K562 (cell line): Measurements from ENCODE around the gene GLIPR2. TPM values are rescaled to one million over a fixed set of nuclear protein-coding genes. Genes with fewer than 3 reads are reported as not detected.

Experiments used
- ATAC-seq: fragments of 200-7000 bp; cut with Tn5 transposase; 3 replicates; pipeline ENCODE4 v1.9.1; 2020; ENCODE audit warnings: moderate library complexity
- BruUV-seq: library from RNA; stranded (reverse); fragments of 400-500 nt; replicated peaks from 2 replicates; lab custom pipeline; 2021; lab: Mats Ljungman, UMichigan
- CTCF ChIA-PET: fragments of 300-600 bp; formaldehyde crosslinking; extraction: SDS; loops from one replicate; lab custom pipeline; 2021; ENCODE audit warnings: low intra/inter-chr PET ratio; lab: Yijun Ruan, JAX
- POLR2A ChIA-PET: fragments of 300-600, 350-650 bp; sonication (Branson Sonifier 250); formaldehyde crosslinking; extraction: SDS; loops from one replicate; lab custom pipeline; 2021; ENCODE audit warnings: antibody characterized with exemption, inconsistent platforms; lab: Yijun Ruan, JAX
- DNase-seq, 4 experiments: peaks; one replicate each; pipeline versions ENCODE4 v3.0.0 to v3.0.0-alpha.2; 2011 to 2018; ENCODE audit warnings: low spot score in 3 of 4, mixed read lengths in 3 of 4; ENCODE audit errors: extremely low read depth in 1 of 4
- FAIRE-seq: peaks from 2 replicates; lab custom pipeline; 2011; peaks lifted over from hg19 to GRCh38; lab: Jason Lieb, UNC
- H2AFZ ChIP-seq: 2 replicates; pipeline ENCODE4 v1.6.0; 2011; ENCODE audit warnings: low read depth, low read length, control low read depth, inconsistent platforms
- H3K27ac ChIP-seq: fragments of 200-600 bp; 3 replicates; pipeline ENCODE4 v1.8.0; 2011; ENCODE audit warnings: low read depth, mild to moderate bottlenecking, control low read depth, inconsistent platforms, low read length, moderate library complexity, mixed read lengths; ENCODE audit errors: extremely low read depth
- H3K27me3 ChIP-seq, 2 experiments: fragments of 300-600 bp in 1 of 2; 2 replicates in 1 of 2; 3 replicates in 1 of 2; pipeline versions ENCODE4 v1.6.0 to v1.8.0; 2011; ENCODE audit warnings: inconsistent platforms in 2 of 2, low read length in 2 of 2, mild to moderate bottlenecking in 1 of 2, mixed read lengths in 1 of 2, moderate library complexity in 1 of 2; ENCODE audit not compliant: control insufficient read depth in 2 of 2, insufficient read depth in 2 of 2
- H3K36me3 ChIP-seq: fragments of 300-600 bp; 3 replicates; pipeline ENCODE4 v1.8.0; 2011; ENCODE audit warnings: mild to moderate bottlenecking, low read length, inconsistent platforms; ENCODE audit not compliant: control insufficient read depth, insufficient read depth
- H3K4me1 ChIP-seq, 2 experiments: fragments of 200-600 bp in 1 of 2; replicated peaks in 1 of 2; 2 replicates in 1 of 2; 3 replicates in 1 of 2; pipeline versions ENCODE4 v1.5.1 to v1.8.0; 2011; ENCODE audit warnings: inconsistent platforms in 2 of 2, low read length in 2 of 2, mild to moderate bottlenecking in 1 of 2, mixed read lengths in 1 of 2, moderate library complexity in 1 of 2; ENCODE audit not compliant: control insufficient read depth in 2 of 2, insufficient read depth in 2 of 2
- H3K4me2 ChIP-seq: 2 replicates; pipeline ENCODE4 v1.6.1; 2011; ENCODE audit warnings: low read length, control low read depth, inconsistent platforms, mixed read lengths; ENCODE audit not compliant: insufficient read depth
- H3K4me3 ChIP-seq: fragments of 200-600 bp; sonication (generic), shearing (Covaris generic); 2 replicates; pipeline ENCODE4 v1.5.1; 2016; ENCODE audit warnings: control low read depth, inconsistent platforms
- H3K79me2 ChIP-seq: fragments of 200-600 bp; 3 replicates; pipeline ENCODE4 v1.8.0; 2011; ENCODE audit warnings: low read length, inconsistent platforms; ENCODE audit not compliant: control insufficient read depth, insufficient read depth
- H3K9ac ChIP-seq, 2 experiments: 2 replicates each; pipeline versions ENCODE4 v1.6.0 to v1.6.1; 2011; ENCODE audit warnings: low read depth in 2 of 2, low read length in 2 of 2, control low read depth in 1 of 2, inconsistent platforms in 1 of 2, mild to moderate bottlenecking in 1 of 2, mixed read lengths in 1 of 2; ENCODE audit not compliant: insufficient read depth in 1 of 2
- H3K9me1 ChIP-seq: one replicate; pipeline ENCODE4 v1.6.0; 2011; ENCODE audit warnings: inconsistent platforms, mild to moderate bottlenecking, low read length, moderate library complexity; ENCODE audit not compliant: control insufficient read depth, insufficient read depth
- H3K9me3 ChIP-seq: replicated peaks from 2 replicates; pipeline ENCODE4 v1.5.1; 2011; ENCODE audit warnings: low read depth, low read length, inconsistent platforms; ENCODE audit not compliant: control insufficient read depth, insufficient read depth
- H4K20me1 ChIP-seq: replicated peaks from 2 replicates; pipeline ENCODE4 v1.6.1; 2011; ENCODE audit warnings: low read length, inconsistent platforms, mixed read lengths; ENCODE audit not compliant: control insufficient read depth, insufficient read depth
- ARNT ChIP-seq, 2 experiments: fragments of 450-650 bp; IDR thresholded peaks; 2 replicates each; pipeline ENCODE4 v1.6.1; 2016; ENCODE audit warnings: mild to moderate bottlenecking in 1 of 2
- BDP1 ChIP-seq: IDR thresholded peaks from 3 replicates; pipeline ENCODE4 v1.6.1; 2011; ENCODE audit not compliant: insufficient read length, insufficient read depth
- CEBPZ ChIP-seq: fragments of 150-350 bp; IDR thresholded peaks from 2 replicates; pipeline ENCODE4 v1.6.1; 2014; ENCODE audit warnings: low read depth, mild to moderate bottlenecking, low read length, borderline replicate concordance
- CHD4 ChIP-seq: fragments of 200-600 bp; sonication (generic); IDR thresholded peaks from 3 replicates; pipeline ENCODE4 v1.6.1; 2012; ENCODE audit warnings: low read depth, mild to moderate bottlenecking, mixed read lengths, low read length, inconsistent platforms; ENCODE audit not compliant: insufficient read depth, insufficient replicate concordance, poor library complexity, severe bottlenecking
- ESRRB ChIP-seq: fragments of 250-450 bp; sonication (Bioruptor Pico); IDR thresholded peaks from 2 replicates; pipeline ENCODE4 v1.5.0; 2020; ENCODE audit warnings: mild to moderate bottlenecking, moderate library complexity, borderline replicate concordance
- IRF1 ChIP-seq: sonication (generic); formaldehyde crosslinking; IDR thresholded peaks from 2 replicates; pipeline ENCODE4 v1.8.0; 2022; ENCODE audit warnings: missing genetic modification reagents, mild to moderate bottlenecking, borderline replicate concordance
- MTA3 ChIP-seq: fragments of 450-650 bp; formaldehyde crosslinking; IDR thresholded peaks from 2 replicates; pipeline ENCODE4 v1.6.1; 2017; ENCODE audit warnings: mild to moderate bottlenecking, borderline replicate concordance
- NELFE ChIP-seq: IDR thresholded peaks from 2 replicates; pipeline ENCODE4 v1.6.1; 2011; ENCODE audit warnings: mild to moderate bottlenecking; ENCODE audit not compliant: insufficient read depth, insufficient read length
- RBM25 ChIP-seq: fragments of 200-400 bp; formaldehyde crosslinking; IDR thresholded peaks from 2 replicates; pipeline ENCODE4 v1.6.1; 2018; ENCODE audit warnings: low read length, low read depth, moderate library complexity; ENCODE audit not compliant: severe bottlenecking
- SRSF3 ChIP-seq: fragments of 200-400 bp; formaldehyde crosslinking; IDR thresholded peaks from 2 replicates; pipeline ENCODE4 v1.6.1; 2016; ENCODE audit warnings: mild to moderate bottlenecking, low read length, moderate library complexity; ENCODE audit not compliant: insufficient read depth
- THAP7 ChIP-seq: fragments of 250-450 bp; sonication (Bioruptor Pico); IDR thresholded peaks from 2 replicates; pipeline ENCODE4 v1.5.0; 2021
- ZKSCAN3 ChIP-seq: fragments of 250-450 bp; sonication (Bioruptor Pico); IDR thresholded peaks from 2 replicates; pipeline ENCODE4 v1.4.0; 2020
- ZNF12 ChIP-seq: sonication (generic); formaldehyde crosslinking; IDR thresholded peaks from 2 replicates; pipeline ENCODE4 v1.4.0; 2020; ENCODE audit warnings: mild to moderate bottlenecking, missing genetic modification reagents
- WGBS: fragments of 100-300 bp; shearing (Covaris generic); methylation state at CpG from one replicate; pipeline ENCODE4 v1.1.6; 2016; ENCODE audit warnings: low coverage, mixed read lengths; ENCODE audit not compliant: insufficient coverage; ENCODE audit errors: missing lambda C conversion rate; 5-methylcytosine and 5-hydroxymethylcytosine counted together
- in situ Hi-C: fragments of 300-500 bp; cut with MboI; formaldehyde crosslinking; loops from 4 replicates; pipeline ENCODE4 v1.15.0; 2018; ENCODE audit warnings: inconsistent platforms, mixed read lengths
- intact Hi-C: fragments of 100-400 bp; cut with micrococcal nuclease; formaldehyde crosslinking; loops from 2 replicates; pipeline ENCODE4 v1.14.2; 2022
- polyA plus RNA-seq, 8 experiments: library from polyadenylated mRNA; depleted of rRNA in 4 of 8; stranded (reverse) in 5 of 8; unstranded in 3 of 8; fragments of >200 nt; fragmentation: Nextera tagmentation in 2 of 8; fragmentation: Illumina TruSeq in 1 of 8; extraction: Ambion mirVana in 2 of 8; extraction: Trizol in 1 of 8; gene quantifications; 2 replicates each; pipeline versions ENCODE4 v1.2.1 to v1.2.3, GENCODE V29; 2011 to 2014; ENCODE audit warnings: inconsistent platforms in 1 of 8, missing spikeins in 1 of 8
- total RNA-seq, 7 experiments: library from RNA; depleted of rRNA in 6 of 7; stranded (reverse); fragments of >200 nt in 6 of 7; fragmentation: Illumina TruSeq in 2 of 7; extraction: Trizol in 2 of 7; gene quantifications; 2 replicates each; pipeline versions ENCODE4 v1.2.1 to v1.2.3, GENCODE V29; 2011 to 2021; ENCODE audit warnings: low replicate concordance in 1 of 7

GLIPR2 gene
- total and polyA plus RNA-seq, 9 of the 15 experiments (the other 6 are each of a cell fraction or from before 2014, with no cell fraction given), result 1.4 to 8.8 (median 2.9) TPM

- H3K9me1 ChIP-seq, result no peaks in the 10 kb centered on the region
- FAIRE-seq, result no peak
- no peak overlapping the region for H3K9ac ChIP-seq
- no peaks in the 10 kb centered on the region for H3K27me3 ChIP-seq
- no TSS peak for BruUV-seq
- peaks cover 26% of the 10 kb centered on the region for H3K79me2 ChIP-seq
- CTCF ChIA-PET, result no interaction called here
- no peaks in the 10 kb centered on the region for H3K9me3 ChIP-seq
- intact Hi-C loops, result no loop called here
- DNase-seq, result no peak
- H3K27ac ChIP-seq, result no peak overlapping the region
- 48% methylated on average over 5 of the region's 5 CpGs for WGBS
- no peak for ATAC-seq
- peaks cover 5% of the 10 kb centered on the region; the same call in 2 of the 3 replicates for H3K36me3 ChIP-seq
- H2AFZ ChIP-seq, result no peak overlapping the region
- POLR2A ChIA-PET, result no interaction called here
- H3K4me3 ChIP-seq, result no peak overlapping the region
- in situ Hi-C loops, result no loop called here
- TF ChIP-seq ZNF12 (no peak), NELFE (no peak), ARNT (IDR thresholded peaks at IDR 0.05) (no peak), RBM25 (no peak), CEBPZ (no peak), IRF1 (no peak), BDP1 (no peak), SRSF3 (no peak), MTA3 (no peak), ZKSCAN3 (CRISPR knock-in tag) (no peak), CHD4 (no peak), ESRRB (CRISPR knock-in tag) (no peak), THAP7 (no peak)
- H3K4me1 ChIP-seq, result peaks cover 3 to 12% of the 10 kb centered on the region in 2 experiments; a peak in 3 of 5 replicates
- H3K4me2 ChIP-seq, result no peak overlapping the region
- peaks cover 20% of the 10 kb centered on the region for H4K20me1 ChIP-seq
These were observed 51.7 kb downstream of the GLIPR2 start for GRCh38 chr9:36188212-36188611.
